ENCODE results near the gene BAZ2B. TPM values are rescaled to one million over a fixed set of nuclear protein-coding genes. Genes with fewer than 3 reads are reported as not detected.

BAZ2B gene
- total RNA-seq, 1 experiment from 2014 or later: 33.0 TPM

DNA sequence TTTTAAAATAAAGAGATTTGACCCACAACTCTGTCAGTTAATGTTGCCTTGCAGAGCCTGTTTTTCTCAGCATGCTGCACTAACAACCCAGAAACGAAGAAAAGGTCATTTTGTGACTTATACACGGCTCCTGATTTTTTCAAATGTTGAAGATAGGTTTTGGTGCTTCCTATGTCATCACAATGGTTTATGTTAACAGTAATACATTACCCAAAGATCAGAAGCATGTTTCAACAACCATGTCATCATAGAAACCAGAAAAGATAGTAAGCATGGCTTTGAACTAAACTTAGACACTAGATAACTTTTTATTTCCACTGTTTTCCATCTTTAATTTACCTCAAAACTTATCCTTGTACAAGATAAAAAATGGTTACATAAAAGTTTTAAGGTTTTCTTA lies 10.1 kb downstream of the BAZ2B start:
- Mint-ChIP-seq H3K36me3 (no peaks in the 10 kb centered on the region), H3K9me3 (no peaks in the 10 kb centered on the region), H3K27ac (peak overlapping the region; percentile 39), H3K4me3 (no peak overlapping the region), H3K27me3 (ENCODE audit: low read depth) (no peaks in the 10 kb centered on the region), H3K4me1 (peaks cover 49% of the 10 kb centered on the region)
- POLR2A ChIA-PET: no interaction called here
- CTCF ChIA-PET: no interaction called here
- TF ChIP-seq CREM (CRISPR knock-in tag; IDR thresholded peaks at IDR 0.05): no peak
- TF ChIP-seq ETV6 (CRISPR knock-in tag; IDR thresholded peaks at IDR 0.05): no peak
- TF ChIP-seq IRF2 (CRISPR knock-in tag; IDR thresholded peaks at IDR 0.05; ENCODE audit: borderline replicate concordance, low read depth): no peak
- TF ChIP-seq, protein P1, sequence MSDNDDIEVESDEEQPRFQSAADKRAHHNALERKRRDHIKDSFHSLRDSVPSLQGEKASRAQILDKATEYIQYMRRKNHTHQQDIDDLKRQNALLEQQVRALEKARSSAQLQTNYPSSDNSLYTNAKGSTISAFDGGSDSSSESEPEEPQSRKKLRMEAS (CRISPR knock-in tag; IDR thresholded peaks at IDR 0.05): no peak
- no peak for TF ChIP-seq NR1H2 (CRISPR knock-in tag; IDR thresholded peaks at IDR 0.05)
- no peak for TF ChIP-seq PRDM15 (CRISPR knock-in tag; IDR thresholded peaks at IDR 0.05)
- TF ChIP-seq SMAD3 (CRISPR knock-in tag; IDR thresholded peaks at IDR 0.05; ENCODE audit: borderline replicate concordance): no peak
- no peak for TF ChIP-seq ZNF396 (CRISPR knock-in tag; IDR thresholded peaks at IDR 0.05; ENCODE audit: borderline replicate concordance)
- TF ChIP-seq ZMAT4 (CRISPR knock-in tag; IDR thresholded peaks at IDR 0.05): no peak
- no peak for TF ChIP-seq PREB (CRISPR knock-in tag; IDR thresholded peaks at IDR 0.05; ENCODE audit: borderline replicate concordance)
- TF ChIP-seq, protein P2, sequence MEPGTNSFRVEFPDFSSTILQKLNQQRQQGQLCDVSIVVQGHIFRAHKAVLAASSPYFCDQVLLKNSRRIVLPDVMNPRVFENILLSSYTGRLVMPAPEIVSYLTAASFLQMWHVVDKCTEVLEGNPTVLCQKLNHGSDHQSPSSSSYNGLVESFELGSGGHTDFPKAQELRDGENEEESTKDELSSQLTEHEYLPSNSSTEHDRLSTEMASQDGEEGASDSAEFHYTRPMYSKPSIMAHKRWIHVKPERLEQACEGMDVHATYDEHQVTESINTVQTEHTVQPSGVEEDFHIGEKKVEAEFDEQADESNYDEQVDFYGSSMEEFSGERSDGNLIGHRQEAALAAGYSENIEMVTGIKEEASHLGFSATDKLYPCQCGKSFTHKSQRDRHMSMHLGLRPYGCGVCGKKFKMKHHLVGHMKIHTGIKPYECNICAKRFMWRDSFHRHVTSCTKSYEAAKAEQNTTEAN (CRISPR knock-in tag; IDR thresholded peaks at IDR 0.05): no peak
- no peak for TF ChIP-seq NFATC4 (CRISPR knock-in tag; IDR thresholded peaks at IDR 0.05)
- TF ChIP-seq NFYB (CRISPR knock-in tag; conservative IDR thresholded peaks at IDR 0.05; ENCODE audit: low read depth): no peak
- no peak for TF ChIP-seq ERG (CRISPR knock-in tag; IDR thresholded peaks at IDR 0.05)
- no peak for TF ChIP-seq CTCF (IDR thresholded peaks at IDR 0.05)
- no peak for ATAC-seq
- DNase-seq (ENCODE audit: low spot score): no peak

Data from WTC11 (cell line).